Neural cell (in vitro differentiated cells): ENCODE results near the gene TIAM2.

ENCODE experiments used
- CTCF ChIP-seq: fragments of 450-650 bp; IDR thresholded peaks from 2 replicates; pipeline ENCODE4 v1.5.1; 2014; ENCODE audit warnings: antibody characterized with exemption, mild to moderate bottlenecking, moderate library complexity; ENCODE audit not compliant: poor library complexity, severe bottlenecking
- EP300 ChIP-seq: fragments of 450-650 bp; conservative IDR thresholded peaks from 2 replicates; pipeline ENCODE4 v1.6.1; 2014; ENCODE audit warnings: antibody characterized with exemption, mild to moderate bottlenecking, moderate library complexity; ENCODE audit not compliant: poor library complexity, severe bottlenecking
- EZH2 ChIP-seq: fragments of 200-600, 300-800 bp; shearing (Covaris generic), sonication (generic); IDR thresholded peaks from 2 replicates; pipeline ENCODE4 v1.6.1; 2014; ENCODE audit warnings: antibody characterized with exemption, low read length, borderline replicate concordance, mild to moderate bottlenecking; ENCODE audit not compliant: insufficient read depth, poor library complexity, severe bottlenecking
- MXI1 ChIP-seq: fragments of 450-650 bp; conservative IDR thresholded peaks from 2 replicates; pipeline ENCODE4 v1.6.1; 2014; ENCODE audit warnings: antibody characterized with exemption, mild to moderate bottlenecking; ENCODE audit not compliant: poor library complexity, severe bottlenecking
- POLR2AphosphoS5 ChIP-seq: IDR thresholded peaks from 2 replicates; pipeline ENCODE4 v1.6.1; 2012
- RAD21 ChIP-seq: fragments of 450-650 bp; conservative IDR thresholded peaks from 2 replicates; pipeline ENCODE4 v1.6.1; 2014; ENCODE audit warnings: antibody characterized with exemption, mild to moderate bottlenecking, moderate library complexity
- REST ChIP-seq: IDR thresholded peaks from 2 replicates; pipeline ENCODE4 v1.6.1; 2012; ENCODE audit warnings: borderline replicate concordance
- SMC3 ChIP-seq: fragments of 450-650 bp; conservative IDR thresholded peaks from 2 replicates; pipeline ENCODE4 v1.6.1; 2014; ENCODE audit warnings: antibody characterized with exemption, mild to moderate bottlenecking, moderate library complexity; ENCODE audit not compliant: poor library complexity
- TAF1 ChIP-seq: IDR thresholded peaks from 2 replicates; pipeline ENCODE4 v1.6.1; 2012; ENCODE audit warnings: low read depth

- TF ChIP-seq CTCF, result no peak
- TF ChIP-seq POLR2AphosphoS5, result no peak
- TF ChIP-seq EZH2, result no peak
- no peak for TF ChIP-seq RAD21
- TF ChIP-seq MXI1, result no peak
- no peak for TF ChIP-seq TAF1
- TF ChIP-seq EP300, result no peak
- TF ChIP-seq REST, result no peak
- no peak for TF ChIP-seq SMC3
These were observed 199.3 kb downstream of the TIAM2 start for GRCh38 chr6:155194399-155194798.
